ENCODE data around the gene PNKP. TPM values are rescaled to one million over a fixed set of nuclear protein-coding genes. Genes with fewer than 3 reads are reported as not detected.
"Not testable (repeated sequence)": the region's sequence is repeated elsewhere in the genome, so short reads cannot be mapped to it uniquely, and the experiment has no call there.

The PNKP gene
- total RNA-seq, 1 donor from 2014 or later = 66.6 TPM

GRCh38 chr19:49836176-49837008, 31.0 kb downstream of the PNKP start:
- DNase-seq (ENCODE audit: low spot score) = no peak
- ATAC-seq = no peak
- intact Hi-C loops (cut with DNase I) = no loop called here

GRCh38 chr19:49835562-49835961, 31.8 kb downstream of the PNKP start:
- no peak for DNase-seq (ENCODE audit: low spot score)
- ATAC-seq = no peak
- intact Hi-C loops (cut with DNase I) = no loop called here

GRCh38 chr19:49833599-49833998, 33.8 kb downstream of the PNKP start:
- no peak for DNase-seq (ENCODE audit: low spot score)
- ATAC-seq = no peak
- intact Hi-C loops (cut with DNase I) = no loop called here

GRCh38 chr19:49832556-49832955, 34.8 kb downstream of the PNKP start:
- intact Hi-C loops (cut with DNase I) = no loop called here
- ATAC-seq = peak; percentile 33
- no peak for DNase-seq (ENCODE audit: low spot score)

- intact Hi-C loops (cut with DNase I) = no loop called here
- DNase-seq (ENCODE audit: low spot score) = no peak
- no peak for ATAC-seq
These were observed 35.8 kb downstream of the PNKP start for GRCh38 chr19:49831592-49831991.

GRCh38 chr19:49830766-49831165, 36.6 kb downstream of the PNKP start:
- ATAC-seq (no peak), DNase-seq (ENCODE audit: low spot score) (no peak)
- intact Hi-C loops (cut with DNase I) = no loop called here

GRCh38 chr19:49829721-49830120, 37.7 kb downstream of the PNKP start:
- intact Hi-C loops (cut with DNase I) = no loop called here
- no peak for ATAC-seq

GRCh38 chr19:49829200-49829599, 38.2 kb downstream of the PNKP start:
- no peak for DNase-seq (ENCODE audit: low spot score)
- no peak for ATAC-seq
- intact Hi-C loops (cut with DNase I) = no loop called here

More at GRCh38 chr19:49829721-49830120, 37.7 kb downstream of the PNKP start:
- DNase-seq (ENCODE audit: low spot score) = no peak

- intact Hi-C loops (cut with DNase I) = no loop called here
- ATAC-seq = no peak
- DNase-seq (ENCODE audit: low spot score) = no peak
These were observed 40.3 kb downstream of the PNKP start for GRCh38 chr19:49827034-49827433.

- intact Hi-C loops (cut with DNase I) = no loop called here
- ATAC-seq = no peak
- no peak for DNase-seq (ENCODE audit: low spot score)
These were observed 42.7 kb downstream of the PNKP start for GRCh38 chr19:49824662-49825061.

GRCh38 chr19:49823472-49823871, 43.9 kb downstream of the PNKP start:
- ATAC-seq (no peak), DNase-seq (ENCODE audit: low spot score) (no peak)
- intact Hi-C loops (cut with DNase I) = no loop called here

GRCh38 chr19:49820125-49820524, 47.3 kb downstream of the PNKP start:
- no peak for ATAC-seq
- intact Hi-C loops (cut with DNase I) = no loop called here
- no peak for DNase-seq (ENCODE audit: low spot score)

- intact Hi-C loops (cut with DNase I); DNase-seq (ENCODE audit: low spot score): not testable (repeated sequence)
These were observed 47.8 kb downstream of the PNKP start for GRCh38 chr19:49819452-49820115.

GRCh38 chr19:49818649-49819370, 48.6 kb downstream of the PNKP start:
- ATAC-seq = no peak
- intact Hi-C loops (cut with DNase I) = no loop called here
- no peak for DNase-seq (ENCODE audit: low spot score)

More at GRCh38 chr19:49819452-49820115, 47.8 kb downstream of the PNKP start:
- ATAC-seq = not testable (repeated sequence)

GRCh38 chr19:49817964-49818648, 49.3 kb downstream of the PNKP start, which contains the start of gene MED25:
Gene MED25, plus strand, starts transcription at chr19:49818289. Its CDS starts 53 bp downstream, at chr19:49818342.
- DNase-seq (ENCODE audit: low spot score) (peak; percentile 92), ATAC-seq (peak; percentile 84)
- intact Hi-C loops (cut with DNase I) = no loop called here

GRCh38 chr19:49816590-49816989, 50.8 kb downstream of the PNKP start:
- DNase-seq (ENCODE audit: low spot score) (no peak), ATAC-seq (no peak)
- intact Hi-C loops (cut with DNase I) = no loop called here

- ATAC-seq (no peak), DNase-seq (ENCODE audit: low spot score) (no peak)
- intact Hi-C loops (cut with DNase I) = no loop called here
These were observed 53.4 kb downstream of the PNKP start for GRCh38 chr19:49814010-49814409.

- ATAC-seq = peak; percentile 84
- intact Hi-C loops (cut with DNase I) = no loop called here
- DNase-seq (ENCODE audit: low spot score) = peak; percentile 98
These were observed 54.1 kb downstream of the PNKP start, which contains the start of gene FUZ for GRCh38 chr19:49812997-49813861. Gene FUZ, minus strand, starts transcription at chr19:49813292. Its CDS starts 186 bp downstream, at chr19:49813106.
